HT-29 (cell line): ENCODE results near the gene PRKCQ. TPM values are rescaled to one million over a fixed set of nuclear protein-coding genes. Genes with fewer than 3 reads are reported as not detected.
"Not testable (repeated sequence)": the region's sequence is repeated elsewhere in the genome, so short reads cannot be mapped to it uniquely, and the experiment has no call there.

Source experiments
- DNase-seq: peaks from one replicate; pipeline ENCODE4 v3.0.0-alpha.2; 2015; ENCODE audit warnings: low spot score
- total RNA-seq: library from RNA; depleted of rRNA; stranded (reverse); fragments of >200 nt; shearing (Covaris generic); gene quantifications from 2 replicates; pipeline ENCODE4 v1.2.3, GENCODE V29; 2014

The PRKCQ gene
- total RNA-seq, 1 experiment from 2014 or later = 0.03 TPM

DNA sequence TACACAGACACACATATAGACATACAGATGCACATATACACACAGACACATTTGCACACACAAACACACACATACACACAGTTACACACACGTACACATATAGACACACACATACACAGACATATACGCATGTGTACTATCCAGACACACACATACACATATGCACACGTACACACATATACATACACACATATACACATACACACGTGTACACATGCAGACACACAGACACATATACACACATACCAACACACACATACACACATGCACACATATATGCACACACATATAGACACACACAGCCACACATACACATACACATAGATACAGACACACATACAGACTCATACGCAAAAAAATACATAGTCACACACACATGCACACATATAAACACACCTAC, 193.1 kb downstream of the PRKCQ start:
- no peak for DNase-seq

GRCh38 chr10:6386346-6386745, 193.7 kb downstream of the PRKCQ start:
- DNase-seq = no peak

GRCh38 chr10:6385665-6386064, 194.4 kb downstream of the PRKCQ start:
- no peak for DNase-seq

GRCh38 chr10:6384847-6385246, 195.2 kb downstream of the PRKCQ start:
- no peak for DNase-seq

GRCh38 chr10:6384031-6384430, 196.0 kb downstream of the PRKCQ start:
- no peak for DNase-seq

DNA sequence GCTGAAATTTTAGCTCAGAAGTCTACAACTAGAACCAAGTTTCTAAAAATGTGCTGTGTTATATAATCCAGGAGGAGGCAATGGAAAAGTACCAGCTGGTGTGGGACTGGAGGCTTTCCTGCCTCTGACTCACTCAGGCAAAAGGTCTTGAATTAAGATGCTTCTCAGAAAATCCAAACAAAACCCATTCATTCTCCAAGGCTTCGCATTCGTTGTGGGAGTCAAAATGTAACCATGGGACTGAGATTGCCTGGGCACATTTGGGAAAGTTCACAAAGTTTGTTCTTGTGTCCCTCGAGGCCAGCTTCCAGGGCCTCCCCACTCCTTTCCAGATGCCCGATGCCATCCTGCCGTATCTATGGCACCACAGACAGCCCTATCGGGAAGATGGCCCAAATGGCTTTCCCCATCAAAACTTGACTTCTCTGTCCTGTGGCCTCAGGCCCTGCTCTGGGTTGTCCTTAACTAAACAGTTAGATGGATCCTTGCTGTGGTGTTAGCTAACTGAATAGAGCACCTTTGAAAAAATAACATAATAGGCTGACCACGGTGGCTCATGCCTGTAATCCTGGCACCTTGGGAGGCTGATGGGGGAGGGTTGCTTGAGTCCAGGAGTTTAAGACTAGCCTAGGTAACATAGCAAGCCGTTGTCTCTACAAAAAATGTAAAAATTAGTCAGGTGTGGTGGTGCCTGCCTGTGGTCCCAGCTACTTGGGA, 196.8 kb downstream of the PRKCQ start:
- no peak for DNase-seq

- DNase-seq = no peak
Measured at GRCh38 chr10:6382081-6382480, 198.0 kb downstream of the PRKCQ start.

DNA sequence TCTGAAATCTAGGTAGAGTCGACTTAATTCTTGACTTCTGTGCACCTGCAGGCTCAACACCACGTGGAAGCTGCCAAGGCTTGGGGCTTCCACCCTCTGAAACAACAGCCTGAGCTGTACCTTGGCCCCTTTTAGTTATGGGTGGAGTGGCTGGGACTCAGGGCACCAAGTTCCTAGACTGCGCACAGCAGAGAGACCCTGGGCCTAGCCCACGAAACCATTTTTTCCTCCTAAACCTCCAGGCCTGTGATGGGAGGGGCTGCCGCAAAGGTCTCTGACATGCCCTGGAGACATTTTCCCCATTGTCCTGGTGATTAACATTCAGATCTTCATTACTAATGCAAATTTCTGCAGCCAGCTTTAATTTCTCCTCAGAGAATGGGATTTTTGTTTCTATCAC, 199.6 kb downstream of the PRKCQ start:
- not testable (repeated sequence) for DNase-seq

- no peak for DNase-seq
Measured at GRCh38 chr10:6379015-6379776, 200.9 kb downstream of the PRKCQ start.
